GM18909 (cell line): ENCODE measurements around the gene KRTAP10-1.

ENCODE experiments used
- ATAC-seq: cut with Tn5 transposase; IDR thresholded peaks from one replicate; pipeline ENCODE4 v1.9.1; 2021; ENCODE audit warnings: mild to moderate bottlenecking; ENCODE audit not compliant: unreplicated experiment, poor library complexity

Gene KRTAP10-1

DNA sequence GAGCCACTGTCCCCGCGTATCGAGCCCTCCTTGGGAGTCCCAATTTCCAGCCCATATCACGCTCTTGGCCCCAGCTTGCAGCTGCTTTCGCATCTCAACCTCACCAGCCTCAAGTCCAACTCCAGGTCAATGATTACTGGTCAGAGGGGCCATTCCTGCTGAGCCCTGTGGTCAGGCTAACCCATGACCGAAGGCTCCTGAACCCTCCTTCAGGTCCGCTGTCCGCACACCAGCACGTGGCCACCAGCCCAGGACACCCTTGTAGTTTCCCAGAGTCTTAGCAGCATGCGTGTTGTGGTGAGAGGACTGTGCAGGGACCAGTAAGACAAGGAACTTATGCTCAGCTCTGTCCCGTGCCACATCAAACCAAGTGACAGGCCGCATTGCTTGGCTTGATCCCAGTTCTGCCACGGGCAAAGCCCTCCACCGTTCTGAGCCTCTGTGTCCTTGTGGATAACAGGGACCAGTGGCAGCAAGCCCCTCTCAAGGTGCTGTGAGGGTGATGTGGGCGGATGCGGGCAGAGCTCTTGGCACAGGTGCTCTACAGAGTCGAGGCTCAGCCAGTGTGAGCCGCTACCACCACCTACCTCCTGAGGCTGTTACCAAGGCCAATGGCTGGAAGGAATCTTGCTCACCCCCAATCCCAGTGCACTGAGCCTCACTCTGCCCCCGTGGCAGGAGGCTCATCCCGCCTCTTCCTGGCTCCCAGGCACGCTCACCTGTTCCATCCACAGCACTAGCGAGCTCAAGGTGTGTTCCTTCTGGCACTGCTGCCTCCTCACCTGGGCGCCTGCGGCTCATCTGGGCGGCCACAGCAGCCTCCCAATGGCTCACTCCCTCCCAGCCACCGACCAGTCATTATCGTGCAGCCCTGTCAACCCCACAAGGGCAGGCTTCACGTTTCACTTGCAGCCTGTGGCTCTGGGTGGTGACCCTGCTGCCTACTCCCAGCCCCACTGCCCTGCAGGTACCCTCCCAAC, 20.4 kb downstream of the KRTAP10-1 start:
- no peak for ATAC-seq

DNA sequence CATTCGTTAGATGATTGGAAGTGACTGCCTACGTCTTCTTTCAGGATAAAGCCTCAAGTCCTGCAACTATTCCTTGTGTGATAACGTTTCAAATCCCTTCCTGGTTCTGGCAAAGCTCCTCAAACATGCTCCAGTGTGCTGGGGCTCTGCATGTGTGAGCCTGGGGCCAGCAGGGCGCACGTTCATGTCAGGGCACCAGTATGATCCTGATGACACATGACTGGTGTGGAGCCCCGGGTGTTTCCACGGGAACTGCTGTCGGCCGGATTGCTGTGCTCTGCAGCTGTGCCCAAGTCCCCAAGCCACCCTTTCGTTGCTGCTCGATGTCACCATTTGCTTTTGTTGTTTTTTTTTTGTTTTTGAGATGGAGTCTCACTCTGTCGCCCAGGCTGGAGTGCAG, 21.3 kb downstream of the KRTAP10-1 start:
- ATAC-seq, result no peak

DNA sequence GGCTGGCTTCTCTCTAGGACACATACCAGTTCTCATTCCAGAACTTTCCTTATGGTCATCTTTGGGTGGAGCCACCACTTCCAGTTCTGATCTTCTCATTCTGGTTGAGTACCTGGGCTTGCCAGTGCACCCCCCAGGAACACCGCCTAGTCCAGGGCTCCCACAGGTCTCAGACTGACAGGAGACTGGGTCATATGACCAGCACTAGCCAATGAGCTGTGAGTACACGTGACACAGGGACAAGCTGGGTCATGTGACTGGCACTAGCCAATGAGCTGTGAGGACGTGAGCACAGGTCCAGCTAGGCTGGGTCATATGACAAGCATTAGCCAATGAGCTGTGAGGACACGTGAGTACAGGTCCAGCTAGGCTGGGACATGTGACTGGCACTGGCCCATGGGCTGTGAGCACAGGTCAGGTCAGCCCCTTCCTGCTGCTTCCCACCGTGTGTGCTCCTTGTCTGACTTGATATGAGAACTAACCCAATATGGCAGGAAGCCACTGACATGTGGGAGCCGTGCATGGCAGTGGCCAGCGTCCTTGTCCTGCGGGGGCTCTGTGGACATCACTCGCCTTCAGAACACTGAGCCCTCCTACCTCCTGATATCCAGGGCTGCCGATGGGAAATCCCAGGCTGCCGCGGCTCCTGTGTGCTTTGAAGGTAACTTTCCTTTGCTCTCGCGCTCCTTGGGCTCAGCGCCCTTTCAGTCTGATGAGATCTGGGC, 22.7 kb downstream of the KRTAP10-1 start:
- ATAC-seq, result no peak

DNA sequence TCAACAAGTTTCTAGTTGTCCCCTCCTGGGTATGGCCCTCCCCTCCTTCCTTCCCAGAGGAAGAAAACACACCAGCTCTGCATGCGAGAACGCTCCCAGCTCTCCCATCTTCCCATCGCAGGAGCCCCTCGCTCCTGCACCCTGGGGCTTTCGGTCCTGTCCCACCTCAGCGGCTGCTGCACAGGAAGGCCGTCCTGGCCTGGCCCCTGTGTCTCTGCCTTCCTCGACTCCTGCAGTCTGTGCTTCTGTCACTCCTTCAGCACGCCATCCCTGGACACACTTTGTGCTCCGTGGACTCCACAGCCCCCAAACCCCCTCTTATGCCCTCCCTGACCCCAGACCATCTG, 23.2 kb downstream of the KRTAP10-1 start:
- no peak for ATAC-seq

DNA sequence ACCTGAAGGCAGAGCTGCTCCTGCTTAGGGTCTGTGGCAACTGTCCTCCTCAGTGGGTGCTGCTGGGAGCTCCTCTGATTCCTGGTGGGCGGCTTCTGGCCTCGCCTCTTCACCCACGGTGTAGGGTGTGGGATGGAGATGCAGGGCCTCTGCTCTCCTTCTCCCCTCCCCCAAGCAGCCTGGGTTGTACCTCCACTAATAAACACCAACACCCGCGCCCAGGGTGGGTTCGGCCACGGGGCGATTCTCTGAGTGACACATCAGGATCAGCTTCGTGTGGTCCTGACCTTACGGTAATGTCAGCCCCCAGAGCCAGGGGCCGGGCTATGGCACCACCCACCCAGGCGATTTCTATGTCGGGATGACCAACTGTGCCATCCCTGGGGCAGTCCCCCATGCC, 23.7 kb downstream of the KRTAP10-1 start:
- ATAC-seq, result no peak

DNA sequence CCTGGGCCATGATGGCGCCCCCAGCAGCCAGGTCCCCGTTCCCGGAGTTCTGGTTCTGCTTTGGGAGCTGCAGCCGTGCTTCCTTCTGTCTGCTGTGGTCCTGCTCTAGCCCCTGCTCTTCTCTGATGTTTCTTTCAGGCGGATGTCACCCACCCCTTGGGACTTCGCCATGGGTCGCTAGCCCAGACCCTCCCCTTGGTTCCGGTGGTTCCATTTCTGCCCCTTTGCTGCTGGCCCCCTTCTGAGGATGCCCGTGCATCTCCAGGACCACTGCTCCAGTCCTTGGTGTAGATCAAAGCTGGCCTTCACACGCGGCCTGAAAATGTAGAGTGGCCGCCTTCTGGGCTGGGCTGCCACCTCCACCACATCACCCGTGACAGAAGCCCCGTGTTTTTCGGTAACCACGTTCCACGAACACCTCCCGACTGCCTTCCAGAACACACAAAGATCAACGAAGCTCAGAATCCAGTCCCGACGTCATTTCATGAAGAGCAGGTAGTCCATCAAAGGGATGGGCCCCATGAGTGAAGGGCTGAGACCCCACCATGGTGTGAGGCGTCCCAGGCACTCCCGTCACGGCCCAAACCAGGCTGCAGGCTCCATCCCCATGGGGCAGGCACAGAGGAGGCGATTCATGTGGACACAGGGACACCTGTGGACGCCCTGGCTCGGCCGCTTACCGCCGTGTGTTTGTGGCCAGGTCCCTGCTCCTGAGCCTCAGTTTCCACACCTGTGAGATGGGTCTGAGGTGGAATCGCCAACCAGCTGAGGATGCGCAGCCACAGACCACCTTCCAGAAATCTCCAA, 24.4 kb downstream of the KRTAP10-1 start:
- ATAC-seq, result no peak

DNA sequence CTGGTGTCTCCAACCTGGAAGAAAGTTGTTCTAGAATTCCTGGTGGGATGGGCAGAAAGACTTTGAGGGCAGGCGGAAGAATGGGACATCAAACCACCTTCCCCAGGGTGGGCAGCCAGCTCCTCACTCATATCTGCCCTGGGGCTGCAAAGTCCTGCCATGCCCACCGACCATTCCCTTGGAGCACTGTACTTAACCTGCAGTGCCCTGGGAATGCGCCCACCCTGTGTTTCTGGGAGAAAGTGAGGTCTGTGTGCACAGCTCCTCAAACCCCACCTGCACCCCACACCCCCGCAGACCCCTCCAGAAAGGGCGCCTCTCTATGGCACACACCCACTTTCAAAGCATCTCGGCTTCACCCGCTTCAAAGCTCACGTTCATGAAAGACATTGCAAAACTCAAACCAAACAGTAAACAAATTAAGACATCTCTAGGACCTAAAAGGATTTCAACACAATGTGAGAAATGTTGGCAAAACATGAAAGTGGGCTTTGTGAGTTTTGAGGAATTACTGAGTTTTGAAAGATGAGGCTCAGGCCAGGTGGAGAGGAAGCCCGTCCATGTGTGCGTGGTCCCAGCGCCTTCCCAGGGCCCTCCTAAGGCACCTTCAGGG, 25.1 kb downstream of the KRTAP10-1 start:
- no peak for ATAC-seq

DNA sequence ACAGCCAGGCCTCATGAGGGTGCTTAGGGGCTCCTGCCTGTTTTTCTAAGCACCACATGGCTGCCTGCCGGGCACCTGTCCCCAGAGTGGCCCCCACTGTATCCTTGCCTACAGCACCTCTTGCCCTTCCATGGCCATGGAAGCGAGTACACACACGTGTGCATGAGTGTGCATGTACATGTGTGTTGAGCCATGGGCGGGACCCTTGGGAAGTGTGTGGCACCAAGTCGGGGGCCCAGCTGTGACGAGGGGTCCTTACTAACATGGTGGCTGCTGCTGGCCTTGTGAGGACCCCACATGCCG, 25.8 kb downstream of the KRTAP10-1 start:
- no peak for ATAC-seq

DNA sequence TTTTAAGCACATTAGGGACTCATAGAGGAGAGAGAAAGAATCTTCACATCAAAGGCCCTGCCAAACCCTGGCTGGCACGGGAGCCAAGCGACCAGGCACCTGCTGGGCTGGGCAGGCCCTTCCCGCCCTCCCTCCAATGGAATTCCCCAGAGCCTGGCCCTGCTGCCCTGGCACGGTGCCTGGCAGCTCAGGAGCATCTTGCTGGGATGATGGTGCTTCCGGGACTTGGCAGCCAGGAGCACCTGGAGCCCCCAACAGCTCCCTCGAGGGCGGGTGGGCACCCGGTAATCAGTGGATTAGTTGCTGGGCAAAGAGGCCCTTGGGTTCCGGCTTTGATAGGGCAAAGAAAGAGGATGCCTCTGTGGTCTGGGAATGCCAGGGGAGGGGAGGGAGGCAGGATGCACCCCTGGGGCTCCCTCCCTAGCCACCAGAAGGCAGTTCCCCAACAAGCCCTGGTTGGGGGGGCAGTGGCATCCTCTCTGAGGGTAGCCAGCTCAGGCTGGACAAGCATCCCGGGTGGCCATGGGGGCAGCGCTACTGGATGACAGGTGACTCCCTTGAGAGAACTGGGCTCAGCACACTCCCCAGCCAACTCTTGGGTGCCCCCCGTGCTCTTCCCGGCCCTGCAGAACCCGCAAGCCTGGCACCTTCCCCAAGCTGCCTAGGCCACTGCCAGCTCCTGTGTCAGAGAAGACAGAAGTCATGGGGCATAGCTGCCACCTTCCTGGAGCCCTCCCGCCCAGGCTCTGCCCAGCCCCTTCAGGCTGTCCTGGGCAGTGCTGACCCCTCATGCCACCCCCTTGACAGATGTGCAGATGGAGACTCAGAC, 26.4 kb downstream of the KRTAP10-1 start:
- no peak for ATAC-seq

DNA sequence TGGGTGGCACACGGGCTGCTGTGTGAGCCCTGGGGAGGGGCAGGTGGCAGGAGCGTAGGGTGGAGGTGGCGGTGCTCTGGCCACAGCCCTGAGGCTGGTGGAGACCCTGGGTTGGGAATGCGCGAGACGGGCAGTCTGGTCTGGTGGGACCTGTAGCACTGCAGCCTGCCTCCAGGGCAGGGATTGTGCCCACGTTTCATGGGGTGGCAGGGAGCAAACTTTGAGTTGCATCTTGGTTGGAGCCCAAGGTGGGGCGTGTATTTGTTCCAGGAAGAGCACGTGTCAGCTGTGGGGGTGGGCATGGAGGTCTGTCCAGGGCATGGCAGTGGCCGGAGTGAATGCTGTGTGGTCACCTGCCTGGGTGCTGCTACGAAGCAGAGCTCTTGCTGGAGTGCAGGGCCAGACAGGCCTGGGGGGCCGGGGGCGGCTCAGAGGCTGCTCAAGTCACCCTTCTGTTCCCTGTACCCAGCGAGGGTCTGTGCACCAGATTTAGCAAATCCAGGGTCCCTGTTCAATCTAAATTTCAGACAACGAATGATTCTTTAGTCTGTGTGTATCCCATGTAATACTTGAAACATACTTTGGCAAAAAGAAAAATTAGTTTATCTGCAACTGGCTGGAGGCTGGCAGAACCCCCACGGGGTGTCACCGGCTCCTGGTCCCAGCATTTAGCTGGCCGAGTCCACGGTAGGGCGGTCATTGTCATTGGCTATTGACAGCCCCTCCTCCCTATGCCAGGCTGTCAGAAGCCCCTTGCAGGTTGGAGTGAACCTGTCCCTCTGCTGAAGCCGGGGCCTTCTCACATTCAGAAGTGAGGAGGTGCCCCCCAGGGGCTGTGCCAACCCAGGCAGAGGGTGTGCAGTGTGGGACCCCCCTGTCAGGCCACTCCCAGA, 27.3 kb downstream of the KRTAP10-1 start:
- no peak for ATAC-seq

DNA sequence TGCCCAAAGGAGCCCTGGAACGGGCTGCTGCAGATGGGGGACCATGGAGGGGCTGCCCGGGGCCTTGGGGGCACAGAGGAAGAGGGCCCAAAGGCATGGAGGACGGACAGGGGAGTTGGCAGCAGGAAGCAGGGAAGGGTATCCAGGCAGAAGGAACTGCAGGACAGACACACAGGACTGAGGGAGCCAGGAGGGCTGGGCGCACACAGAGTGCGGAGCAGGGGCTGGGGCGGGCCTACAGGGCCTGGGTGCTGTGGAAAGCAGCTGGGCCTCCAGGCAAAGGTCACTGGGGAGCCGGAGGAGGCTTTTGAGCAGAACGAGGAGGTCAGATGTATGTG, 28.1 kb downstream of the KRTAP10-1 start:
- no peak for ATAC-seq

DNA sequence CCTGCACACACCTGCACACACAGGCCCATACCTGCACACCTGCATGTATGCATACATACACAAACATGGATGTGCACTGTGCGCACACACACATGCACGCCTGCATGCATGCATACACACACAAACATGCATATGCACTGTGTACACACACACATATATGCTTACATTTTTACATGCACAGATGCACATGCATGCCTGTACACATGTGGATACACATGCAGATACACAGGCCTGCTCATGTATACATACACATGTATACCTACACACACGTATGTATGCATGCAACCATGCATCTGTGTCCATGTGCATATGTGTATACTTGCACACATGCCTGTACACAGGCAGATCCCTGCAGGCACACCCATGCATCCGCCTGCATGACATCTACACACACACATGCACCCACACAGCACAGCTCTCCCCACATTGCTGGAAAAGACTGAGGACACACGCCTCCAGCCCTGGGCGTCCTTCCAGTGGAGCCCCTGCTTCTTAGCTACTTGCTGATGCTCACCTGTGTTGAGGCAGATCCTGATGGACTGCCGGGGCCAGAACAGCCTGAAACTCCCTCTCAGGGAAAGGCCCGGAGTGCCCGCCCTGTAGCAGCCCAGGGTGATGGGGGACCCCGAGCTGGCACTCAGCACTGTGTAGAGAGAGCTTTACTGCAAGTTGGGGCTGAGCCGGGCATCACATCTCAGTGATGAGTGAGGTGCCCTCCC, 28.6 kb downstream of the KRTAP10-1 start:
- ATAC-seq, result no peak

DNA sequence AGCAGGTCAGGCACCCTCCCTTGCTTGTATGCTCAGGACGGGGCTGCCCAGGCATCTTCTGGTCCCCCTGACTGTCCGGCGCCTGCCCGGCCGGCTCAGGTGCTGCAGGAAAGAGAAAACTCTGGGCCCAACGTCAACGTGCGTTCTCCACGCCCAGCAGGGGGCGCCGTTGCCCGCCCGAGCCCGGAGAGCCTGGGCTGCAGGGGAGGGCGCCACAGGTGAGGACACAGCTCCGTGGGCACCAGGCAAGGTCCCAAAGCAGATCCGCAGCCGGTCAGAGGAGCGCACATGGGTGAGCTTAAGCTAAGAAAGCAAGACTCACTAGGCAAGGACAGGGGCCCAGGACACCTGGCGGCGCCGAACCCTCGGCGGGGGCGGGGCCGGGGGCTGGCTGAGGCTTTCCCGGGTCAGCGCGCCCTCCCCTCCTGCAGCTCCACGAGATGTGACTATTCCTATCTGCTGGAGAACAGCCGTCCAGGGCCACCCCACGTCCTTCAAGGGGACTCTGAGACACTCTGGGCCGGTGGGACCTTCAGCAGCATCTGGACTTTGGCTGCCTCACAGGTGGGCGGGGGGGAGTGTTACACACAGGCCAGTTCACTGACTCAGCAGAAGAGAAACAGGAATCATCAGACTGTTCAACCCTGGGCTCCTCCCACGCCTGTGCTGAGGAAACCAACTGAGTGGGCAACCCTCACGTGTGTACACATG, 29.3 kb downstream of the KRTAP10-1 start:
- no peak for ATAC-seq

DNA sequence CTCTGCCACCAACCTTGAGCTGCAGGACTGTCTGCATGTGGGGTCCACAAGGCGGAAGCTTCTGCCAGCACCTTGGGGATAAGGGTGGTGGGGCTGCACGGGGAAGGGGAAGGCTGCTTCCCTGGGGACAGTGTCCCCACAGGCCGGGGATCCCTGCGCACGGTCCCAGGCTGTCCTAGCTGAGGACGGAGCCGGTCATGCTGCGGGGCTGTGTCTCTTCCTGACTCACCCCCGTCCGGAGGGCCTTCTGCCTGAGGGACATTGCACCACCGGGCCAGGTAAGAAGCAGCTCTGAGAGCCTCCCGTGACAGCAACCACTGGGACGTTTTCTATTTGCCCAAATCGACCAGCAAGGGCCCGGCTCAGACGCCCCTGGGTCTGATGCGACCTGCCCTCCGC, 29.9 kb downstream of the KRTAP10-1 start:
- ATAC-seq, result no peak

DNA sequence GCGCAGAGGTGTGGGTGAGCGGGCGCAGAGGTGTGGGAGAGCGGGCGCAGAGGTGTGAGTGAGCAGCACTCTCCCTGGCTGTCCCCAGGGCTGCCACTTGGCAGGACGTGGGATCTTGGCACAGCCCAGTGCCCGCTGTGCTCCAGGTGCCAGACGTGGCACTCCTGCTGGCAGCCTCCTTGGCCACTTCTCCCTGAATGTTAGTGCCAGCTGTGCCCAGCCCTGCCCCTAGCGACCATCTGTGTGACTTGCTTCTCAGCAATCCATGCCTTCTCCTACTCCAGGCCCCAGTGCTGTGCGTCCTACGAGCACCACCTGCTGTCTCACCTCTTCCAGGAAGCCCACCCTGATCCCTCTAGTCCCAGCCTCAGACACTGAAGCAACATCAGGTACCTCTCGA, 30.5 kb downstream of the KRTAP10-1 start:
- no peak for ATAC-seq

DNA sequence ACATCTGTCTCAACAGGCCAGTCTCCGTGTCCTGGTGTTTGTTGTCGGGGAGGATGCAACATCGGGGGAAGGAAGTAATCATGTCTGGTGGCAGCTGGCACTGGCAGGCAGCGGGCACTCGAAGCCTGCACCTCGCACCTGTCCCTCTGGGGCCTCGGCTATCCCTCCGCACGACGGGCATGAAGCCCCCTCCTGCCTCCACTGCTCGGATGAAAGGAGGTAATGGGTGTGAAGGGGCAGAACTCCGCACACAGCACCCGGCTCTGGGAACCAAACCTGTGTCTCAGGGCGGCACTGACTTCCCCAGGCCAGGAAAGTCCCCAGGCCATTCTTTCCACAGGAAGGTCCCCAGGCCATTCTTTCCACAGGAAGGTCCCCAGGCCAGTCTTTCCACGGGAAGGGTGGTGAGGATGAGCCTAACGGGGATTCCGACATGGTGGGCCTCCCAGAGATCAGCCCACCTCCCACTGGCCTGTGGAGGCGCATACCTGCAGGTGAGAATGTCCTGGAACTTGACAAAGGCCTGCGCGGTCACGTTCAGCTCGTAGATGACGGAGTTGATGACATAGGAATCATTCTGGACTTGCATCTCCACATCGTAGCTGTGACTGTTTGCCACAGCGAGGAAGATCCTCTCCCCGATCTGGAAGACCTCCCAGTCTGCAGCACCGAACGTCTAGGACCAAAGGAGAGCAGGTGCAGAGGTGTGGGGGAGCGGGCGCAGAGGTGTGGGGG, 31.1 kb downstream of the KRTAP10-1 start:
- no peak for ATAC-seq

DNA sequence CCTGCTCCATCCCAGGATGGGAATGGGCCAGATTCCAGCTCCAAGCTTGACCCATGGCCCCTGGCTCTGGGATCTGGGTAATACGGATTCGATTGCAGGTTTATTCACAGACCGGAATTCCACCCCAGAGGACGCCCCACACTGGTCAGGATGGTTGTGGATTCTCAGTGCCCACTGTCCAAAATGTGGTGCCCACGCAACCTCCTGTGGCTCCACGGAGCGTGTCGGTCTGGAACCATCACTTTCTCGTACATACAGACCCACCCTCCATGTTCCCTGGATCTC, 31.6 kb downstream of the KRTAP10-1 start:
- ATAC-seq, result no peak
